Prostate gland (tissue), 2 donors: ENCODE measurements around the gene BRD2.

ENCODE experiments used
- POLR2AphosphoS5 ChIP-seq: sonication (generic); formaldehyde crosslinking; IDR thresholded peaks from one replicate; pipeline ENCODE4 v1.6.1; 2017; ENCODE audit warnings: antibody characterized with exemption
- TF ChIP-seq, protein P1 (sequence below), 4 experiments: fragments of 200-600 bp in 2 of 4; fragments of 450-650 bp in 2 of 4; sonication (generic) in 2 of 4; IDR thresholded peaks; 1 replicate in 3 of 4; 2 replicates in 1 of 4; pipeline ENCODE4 v1.5.1; 2016 to 2019; ENCODE audit warnings: antibody characterized with exemption in 4 of 4, mild to moderate bottlenecking in 2 of 4, moderate library complexity in 2 of 4

DNA sequence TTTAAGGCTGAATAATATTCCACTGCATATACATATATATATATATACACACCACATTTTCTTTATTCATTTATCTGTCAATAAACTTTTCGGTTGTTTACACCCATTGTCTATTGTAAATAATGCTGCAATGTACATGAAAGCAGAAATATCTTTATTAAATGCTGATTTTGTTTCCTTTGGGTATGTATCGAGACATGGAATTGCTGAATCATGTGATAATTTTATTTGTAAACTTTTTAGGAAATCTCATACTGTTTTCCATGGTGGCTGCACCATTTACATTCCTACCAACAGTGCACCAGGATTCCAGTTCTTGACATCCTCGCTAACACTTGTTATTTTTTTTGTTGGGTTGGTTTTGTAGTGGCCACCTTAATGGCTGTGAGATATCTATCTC is 55.1 kb downstream of the BRD2 start:
- TF ChIP-seq, protein P1, sequence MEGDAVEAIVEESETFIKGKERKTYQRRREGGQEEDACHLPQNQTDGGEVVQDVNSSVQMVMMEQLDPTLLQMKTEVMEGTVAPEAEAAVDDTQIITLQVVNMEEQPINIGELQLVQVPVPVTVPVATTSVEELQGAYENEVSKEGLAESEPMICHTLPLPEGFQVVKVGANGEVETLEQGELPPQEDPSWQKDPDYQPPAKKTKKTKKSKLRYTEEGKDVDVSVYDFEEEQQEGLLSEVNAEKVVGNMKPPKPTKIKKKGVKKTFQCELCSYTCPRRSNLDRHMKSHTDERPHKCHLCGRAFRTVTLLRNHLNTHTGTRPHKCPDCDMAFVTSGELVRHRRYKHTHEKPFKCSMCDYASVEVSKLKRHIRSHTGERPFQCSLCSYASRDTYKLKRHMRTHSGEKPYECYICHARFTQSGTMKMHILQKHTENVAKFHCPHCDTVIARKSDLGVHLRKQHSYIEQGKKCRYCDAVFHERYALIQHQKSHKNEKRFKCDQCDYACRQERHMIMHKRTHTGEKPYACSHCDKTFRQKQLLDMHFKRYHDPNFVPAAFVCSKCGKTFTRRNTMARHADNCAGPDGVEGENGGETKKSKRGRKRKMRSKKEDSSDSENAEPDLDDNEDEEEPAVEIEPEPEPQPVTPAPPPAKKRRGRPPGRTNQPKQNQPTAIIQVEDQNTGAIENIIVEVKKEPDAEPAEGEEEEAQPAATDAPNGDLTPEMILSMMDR (IDR thresholded peaks at IDR 0.05) = no peak
- no peak for TF ChIP-seq POLR2AphosphoS5
